ENCODE data around the gene CCDC190.
"Not testable (repeated sequence)": the region's sequence is repeated elsewhere in the genome, so short reads cannot be mapped to it uniquely, and the experiment has no call there.

The CCDC190 gene

DNA sequence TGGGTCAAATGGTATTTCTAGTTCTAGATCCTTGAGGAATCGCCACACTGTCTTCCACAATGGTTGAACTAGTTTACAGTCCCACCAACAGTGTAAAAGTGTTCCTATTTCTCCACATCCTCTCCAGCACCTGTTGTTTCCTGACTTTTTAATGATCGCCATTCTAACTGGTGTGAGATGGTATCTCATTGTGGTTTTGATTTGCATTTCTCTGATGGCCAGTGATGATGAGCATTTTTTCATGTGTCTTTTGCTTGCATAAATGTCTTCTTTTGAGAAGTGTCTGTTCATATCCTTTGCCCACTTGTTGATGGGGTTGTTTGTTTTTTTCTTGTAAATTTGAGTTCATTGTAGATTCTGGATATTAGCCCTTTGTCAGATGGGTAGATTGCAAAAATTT lies 53.5 kb downstream of the CCDC190 start:
- H3K9me3 ChIP-seq (ENCODE audit: control insufficient read depth, low read length); H3K79me2 ChIP-seq; H3K36me3 ChIP-seq (ENCODE audit: control insufficient read depth, insufficient read depth, low read length); H3K4me1 ChIP-seq; H3K9ac ChIP-seq; H3K27ac ChIP-seq; H3K4me3 ChIP-seq (ENCODE audit: low read depth, low read length); H3K27me3 ChIP-seq (ENCODE audit: control insufficient read depth, insufficient read depth, low read length); H2AFZ ChIP-seq; H3K4me2 ChIP-seq (ENCODE audit: low read length): not testable (repeated sequence)

Data from parathyroid adenoma (tissue), 2 donors.